ENCODE measurements around the gene TBL2.
A peak's percentile ranks its signal among the peaks of the same experiment; 100 is the strongest.
"Not testable (repeated sequence)": the region's sequence is repeated elsewhere in the genome, so short reads cannot be mapped to it uniquely, and the experiment has no call there.

The TBL2 gene

DNA sequence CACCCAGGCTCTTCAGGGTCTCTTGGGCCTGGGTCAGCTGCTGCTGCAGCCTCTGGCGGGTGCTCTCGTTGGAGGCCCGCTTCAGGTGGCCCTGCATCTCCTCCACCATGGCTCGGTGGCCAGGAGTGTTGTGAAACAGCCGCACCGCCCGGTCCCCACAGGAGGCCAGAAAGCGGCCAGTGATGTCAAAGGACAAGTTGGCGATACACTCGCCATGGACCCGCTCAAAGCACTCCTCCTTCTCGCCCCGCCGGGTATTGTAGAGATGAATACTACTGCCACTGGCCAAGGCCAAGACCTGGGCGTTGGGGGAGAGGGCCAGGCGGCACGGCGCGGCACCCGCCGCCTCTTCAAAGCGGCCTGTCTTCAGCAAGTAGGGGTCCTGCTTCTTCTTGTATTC lies 7.9 kb downstream of the TBL2 start:
- DNase-seq (ENCODE audit: low read depth, low spot score) = no peak

GRCh38 chr7:73569042-73569608 lies 9.3 kb downstream of the TBL2 start:
- DNase-seq (ENCODE audit: low read depth, low spot score) = no peak

GRCh38 chr7:73567846-73568685 lies 10.3 kb downstream of the TBL2 start:
- no peak for DNase-seq (ENCODE audit: low read depth, low spot score)

- DNase-seq (ENCODE audit: low read depth, low spot score) = no peak
These were observed 11.2 kb downstream of the TBL2 start for GRCh38 chr7:73567140-73567539.

GRCh38 chr7:73566431-73566830 lies 11.9 kb downstream of the TBL2 start:
- not testable (repeated sequence) for DNase-seq (ENCODE audit: low read depth, low spot score)

DNA sequence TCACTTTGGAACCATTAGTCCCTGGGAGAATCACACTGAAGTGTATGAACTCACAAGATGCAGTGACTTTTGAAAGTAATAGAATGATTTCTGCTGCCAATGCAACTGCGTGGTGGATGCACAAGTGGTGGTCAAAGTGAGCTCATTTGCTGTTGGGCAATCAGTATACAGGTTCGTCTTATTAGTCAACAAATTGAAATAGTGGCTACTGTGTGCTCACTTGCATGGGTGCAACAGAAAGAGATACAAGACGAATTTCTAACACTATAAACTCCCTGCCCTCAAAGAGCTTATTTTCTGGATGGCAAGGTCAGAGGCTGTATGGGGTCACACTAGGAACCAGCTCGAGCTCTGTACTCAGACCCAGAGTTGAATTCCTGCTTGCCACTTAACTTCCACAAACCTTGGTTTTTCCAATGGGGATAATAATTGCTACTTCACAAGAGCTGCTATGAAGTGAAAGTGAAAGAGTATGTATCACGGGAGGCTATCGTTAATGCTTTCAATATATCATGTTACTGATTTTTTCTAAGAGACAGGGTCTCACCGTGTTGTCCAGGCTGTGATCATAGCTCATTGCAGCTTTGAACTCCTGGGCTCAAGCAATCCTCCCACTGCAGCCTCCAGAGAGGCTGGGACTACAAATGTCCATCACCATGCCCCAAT lies 12.6 kb downstream of the TBL2 start:
- DNase-seq (ENCODE audit: low read depth, low spot score) = no peak

GRCh38 chr7:73560109-73560835 lies 18.1 kb downstream of the TBL2 start:
- no peak for DNase-seq (ENCODE audit: low read depth, low spot score)

- DNase-seq (ENCODE audit: low read depth, low spot score) = no peak
These were observed 20.8 kb downstream of the TBL2 start, which contains the start of gene BCL7B for GRCh38 chr7:73557397-73558257. TSS of gene BCL7B (minus strand) at chr7:73557690. CDS start at chr7:73557578, 112 bp downstream.

DNA sequence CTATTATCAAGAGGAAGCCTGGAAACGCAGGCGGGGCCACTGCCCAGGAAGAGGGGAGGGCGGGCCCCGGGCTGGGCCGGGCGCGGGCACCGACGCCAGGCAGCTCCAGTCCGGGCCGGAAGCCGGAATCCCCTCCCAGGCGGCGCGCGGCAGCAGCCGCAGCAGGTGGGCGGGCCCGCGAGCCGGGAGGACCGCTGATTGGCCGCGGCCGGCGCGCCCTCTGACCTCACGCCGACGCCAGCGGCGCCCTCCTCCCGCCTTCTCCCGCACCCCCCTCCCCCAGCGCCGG lies 21.3 kb downstream of the TBL2 start:
- peak; percentile 69 for DNase-seq (ENCODE audit: low read depth, low spot score)

- DNase-seq (ENCODE audit: low read depth, low spot score) = no peak
These were observed 21.9 kb downstream of the TBL2 start for GRCh38 chr7:73556208-73557107.

- no peak for DNase-seq (ENCODE audit: low read depth, low spot score)
These were observed 22.9 kb downstream of the TBL2 start for GRCh38 chr7:73555411-73555982.

DNA sequence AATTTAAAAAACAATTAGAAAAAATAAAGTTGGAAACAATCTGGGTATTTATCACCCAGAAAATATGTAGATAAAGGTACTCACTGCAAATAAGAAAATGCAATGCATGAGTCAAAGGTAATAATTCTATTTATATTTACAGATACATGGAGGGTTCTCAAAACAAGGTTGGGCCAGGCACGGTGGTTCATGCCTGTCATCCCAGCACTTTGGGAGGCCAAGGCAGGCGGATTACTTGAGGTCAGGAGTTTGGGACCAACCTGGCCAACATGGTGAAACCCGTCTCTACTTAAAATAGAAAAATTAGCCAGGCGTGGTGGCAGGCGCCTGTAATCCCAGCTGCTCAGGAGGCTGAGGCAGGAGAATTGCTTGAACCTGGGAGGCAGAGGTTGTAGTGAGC lies 28.3 kb downstream of the TBL2 start:
- not testable (repeated sequence) for DNase-seq (ENCODE audit: low read depth, low spot score)

DNA sequence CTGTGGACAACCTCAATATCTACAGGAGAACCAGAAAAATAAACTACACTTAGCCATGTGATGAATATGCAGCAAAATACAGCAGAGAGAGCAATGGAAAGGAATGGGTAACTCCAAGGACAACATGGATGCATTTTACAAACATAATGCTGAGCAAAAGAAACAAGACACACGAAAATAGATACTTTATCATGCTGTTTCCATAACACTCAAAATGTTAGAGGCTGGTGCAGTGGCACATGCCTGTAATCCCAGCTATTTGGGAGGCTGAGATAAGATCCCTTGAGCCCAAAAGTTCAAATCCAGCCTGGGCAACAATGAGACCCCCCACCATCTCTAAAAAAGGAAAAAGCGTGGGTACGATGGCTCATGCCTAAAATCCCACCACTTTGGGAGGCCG lies 29.2 kb downstream of the TBL2 start:
- no peak for DNase-seq (ENCODE audit: low read depth, low spot score)

- DNase-seq (ENCODE audit: low read depth, low spot score) = no peak
These were observed 30.5 kb downstream of the TBL2 start for GRCh38 chr7:73547841-73548240.

GRCh38 chr7:73544678-73545077 lies 33.7 kb downstream of the TBL2 start:
- DNase-seq (ENCODE audit: low read depth, low spot score) = no peak

DNA sequence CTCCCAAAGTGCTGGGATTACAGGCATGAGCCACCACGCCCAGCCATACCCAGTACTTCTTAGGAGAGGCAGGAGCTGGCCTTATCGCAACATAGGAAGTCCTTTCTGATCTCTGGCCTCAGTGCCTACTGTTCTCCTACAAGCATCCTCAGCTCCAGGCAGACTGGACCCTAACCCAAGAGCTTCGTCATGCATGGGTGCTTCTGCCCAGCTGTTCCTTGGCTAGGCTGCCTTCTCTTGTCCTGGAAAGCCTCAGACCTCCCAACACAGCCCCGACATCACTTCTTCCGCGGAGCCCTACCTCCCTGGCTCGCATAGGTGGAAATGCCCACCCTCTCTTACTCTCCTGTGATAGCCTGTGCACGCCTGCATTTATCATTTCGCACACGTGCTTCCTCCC lies 36.7 kb downstream of the TBL2 start:
- DNase-seq (ENCODE audit: low read depth, low spot score) = no peak

DNA sequence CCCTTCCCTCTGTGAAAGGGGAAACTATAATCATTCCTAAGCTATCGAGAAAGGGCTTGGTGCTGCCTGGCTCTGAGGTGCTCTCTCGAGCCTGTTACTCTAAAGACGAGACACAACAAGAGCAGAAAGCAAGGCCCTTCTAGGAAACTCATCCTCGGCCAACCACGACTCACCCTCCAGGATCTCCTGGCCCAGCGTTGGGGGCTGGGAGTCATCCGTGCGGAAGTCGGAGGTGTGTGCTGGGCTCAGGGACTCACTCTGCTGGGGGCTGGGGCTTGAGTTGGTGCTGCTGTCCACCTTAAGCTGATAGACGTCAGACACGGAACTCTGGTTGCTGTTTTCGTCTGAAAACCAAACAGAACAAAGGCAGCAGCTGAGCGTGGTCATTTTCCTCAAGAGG lies 38.7 kb downstream of the TBL2 start:
- DNase-seq (ENCODE audit: low read depth, low spot score) = no peak

DNA sequence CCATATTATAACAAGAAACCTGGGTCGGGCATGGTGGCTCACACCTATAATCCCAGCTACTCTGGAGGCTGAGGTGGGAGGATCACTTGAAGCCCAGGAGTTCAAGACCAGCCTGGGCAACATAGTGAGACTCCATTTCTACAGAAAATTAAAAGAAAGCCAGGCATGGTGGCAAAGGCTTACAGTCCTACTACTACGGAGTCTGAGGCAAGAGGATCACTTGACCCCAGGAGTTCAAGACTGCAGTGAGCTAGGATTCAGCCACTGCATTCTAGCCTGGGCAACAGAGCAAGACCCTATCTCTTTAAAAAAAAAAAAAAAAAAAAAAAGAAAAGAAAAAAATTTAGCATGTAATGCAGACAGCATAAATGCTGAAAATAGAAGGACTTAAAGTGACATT lies 39.9 kb downstream of the TBL2 start:
- DNase-seq (ENCODE audit: low read depth, low spot score) = not testable (repeated sequence)

DNA sequence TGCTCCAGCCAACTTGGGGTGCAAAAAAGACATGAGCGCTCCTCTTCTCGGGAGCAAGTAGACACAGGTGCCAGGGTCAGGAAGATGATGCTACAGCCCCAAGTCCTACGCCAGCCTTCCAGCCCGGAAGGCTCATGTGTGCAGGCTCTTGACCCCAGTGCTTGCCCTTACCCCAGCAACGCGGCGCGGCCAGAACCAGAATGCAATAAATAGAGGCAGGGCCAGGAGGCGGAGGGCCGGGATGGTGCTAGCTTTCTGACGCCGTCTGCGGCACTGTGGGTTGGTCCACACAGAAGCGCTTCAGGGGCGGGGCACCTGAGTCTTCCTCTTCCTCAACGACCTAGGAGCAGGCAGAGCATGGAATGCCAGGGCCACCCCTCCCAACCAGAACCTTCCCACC lies 41.3 kb downstream of the TBL2 start:
- DNase-seq (ENCODE audit: low read depth, low spot score) = no peak

GRCh38 chr7:73536479-73536878 lies 41.9 kb downstream of the TBL2 start:
- DNase-seq (ENCODE audit: low read depth, low spot score) = no peak

All from smooth muscle cell of the brain vasculature (primary cell).